ENCODE data around the gene ANKRD13D. TPM values are rescaled to one million over a fixed set of nuclear protein-coding genes. Genes with fewer than 3 reads are reported as not detected.

ANKRD13D gene
- total and polyA plus RNA-seq, 9 donors, result 5.6 to 60.9 (median 41.3) TPM

DNA sequence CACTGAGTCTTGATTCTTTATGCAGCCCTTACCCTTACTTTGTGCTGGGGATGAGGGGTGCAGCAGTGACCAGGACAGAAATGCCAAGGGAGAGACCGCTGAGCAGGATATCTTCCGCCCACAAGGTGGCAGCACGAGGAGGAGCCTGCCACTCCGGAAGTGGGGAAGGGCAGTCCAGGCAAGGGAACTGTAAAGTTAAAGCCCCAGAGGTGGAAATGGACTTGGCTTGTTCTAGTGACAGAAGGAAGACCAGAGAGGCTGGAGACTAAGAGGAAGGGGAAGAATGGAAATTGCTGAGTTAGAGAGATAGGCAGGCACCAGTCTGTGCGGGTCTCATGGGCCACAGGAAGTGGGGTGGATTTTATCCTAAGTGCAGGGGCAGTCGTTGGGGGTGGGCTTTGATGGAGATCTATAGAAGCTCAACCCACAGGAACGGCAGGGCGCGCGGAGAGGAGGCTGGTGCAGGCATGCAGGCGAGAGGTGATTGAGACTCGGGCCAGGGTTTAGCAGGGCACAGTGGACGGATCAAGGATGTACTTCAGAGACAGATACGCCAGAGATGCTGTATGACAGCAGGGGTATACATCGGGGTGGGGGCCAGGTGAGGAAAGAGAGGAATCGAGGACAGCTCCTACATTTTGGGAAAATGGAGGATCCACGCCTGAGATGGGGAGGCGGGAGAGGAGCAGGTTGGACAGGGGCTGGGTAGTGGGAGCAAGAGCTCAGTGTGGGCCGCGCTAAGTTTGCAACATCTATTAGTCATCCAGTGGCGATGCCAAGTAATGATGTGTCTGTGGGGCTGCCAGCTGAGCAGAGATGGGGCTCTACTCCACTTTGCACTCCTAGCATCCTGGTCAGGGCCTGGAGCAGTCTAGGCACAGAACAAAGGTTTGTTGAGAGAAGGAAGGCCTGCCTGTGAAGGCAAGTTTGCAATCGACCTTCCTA is 26.1 kb upstream of the ANKRD13D start:
- 48 to 49% (median 49%) methylated on average over 22 of the region's 22 CpGs for WGBS, 3 donors
- intact Hi-C loops (cut with DNase I), result loop anchor here in 1 of 4 donors (5.0 kb wide), 1 partner anchor 119 kb away; no protein-coding TSS in a partner anchor
- no peak overlapping the region for H3K4me3 ChIP-seq

DNA sequence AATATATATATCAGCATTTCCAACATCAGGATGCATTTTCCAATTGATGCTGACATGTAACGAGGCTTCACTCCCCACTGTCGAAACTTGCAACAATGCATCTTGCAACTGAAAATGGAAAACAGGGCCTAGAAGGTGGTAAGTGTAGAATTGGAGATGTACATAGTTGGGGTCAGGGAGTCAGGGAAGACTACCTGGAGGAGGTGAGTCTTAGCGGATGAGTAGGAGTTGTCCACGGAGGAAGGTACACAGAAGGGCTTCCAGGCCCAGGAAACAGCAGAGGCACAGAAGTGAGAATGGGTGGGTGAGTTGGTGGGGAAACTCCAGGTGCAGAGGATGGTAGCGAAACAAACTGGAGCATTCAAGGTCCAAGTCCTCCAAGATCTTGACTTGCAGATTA is 24.8 kb upstream of the ANKRD13D start:
- Histone ChIP-seq H3K4me3 (no peak overlapping the region), H3K4me1 (ENCODE audit: insufficient read depth) (peaks cover 15% of the 10 kb centered on the region), H3K36me3 (no peaks in the 10 kb centered on the region), H3K9me3 (no peaks in the 10 kb centered on the region), H3K27ac (no peak overlapping the region), H3K27me3 (no peaks in the 10 kb centered on the region)
- intact Hi-C loops (cut with DNase I), result loop anchor here in 1 of 4 donors (5.0 kb wide), 1 partner anchor 118 kb away; no protein-coding TSS in a partner anchor
- 94 to 99% (median 94%) methylated on average over 5 of the region's 5 CpGs for WGBS, 3 donors
- TF ChIP-seq, protein P1, sequence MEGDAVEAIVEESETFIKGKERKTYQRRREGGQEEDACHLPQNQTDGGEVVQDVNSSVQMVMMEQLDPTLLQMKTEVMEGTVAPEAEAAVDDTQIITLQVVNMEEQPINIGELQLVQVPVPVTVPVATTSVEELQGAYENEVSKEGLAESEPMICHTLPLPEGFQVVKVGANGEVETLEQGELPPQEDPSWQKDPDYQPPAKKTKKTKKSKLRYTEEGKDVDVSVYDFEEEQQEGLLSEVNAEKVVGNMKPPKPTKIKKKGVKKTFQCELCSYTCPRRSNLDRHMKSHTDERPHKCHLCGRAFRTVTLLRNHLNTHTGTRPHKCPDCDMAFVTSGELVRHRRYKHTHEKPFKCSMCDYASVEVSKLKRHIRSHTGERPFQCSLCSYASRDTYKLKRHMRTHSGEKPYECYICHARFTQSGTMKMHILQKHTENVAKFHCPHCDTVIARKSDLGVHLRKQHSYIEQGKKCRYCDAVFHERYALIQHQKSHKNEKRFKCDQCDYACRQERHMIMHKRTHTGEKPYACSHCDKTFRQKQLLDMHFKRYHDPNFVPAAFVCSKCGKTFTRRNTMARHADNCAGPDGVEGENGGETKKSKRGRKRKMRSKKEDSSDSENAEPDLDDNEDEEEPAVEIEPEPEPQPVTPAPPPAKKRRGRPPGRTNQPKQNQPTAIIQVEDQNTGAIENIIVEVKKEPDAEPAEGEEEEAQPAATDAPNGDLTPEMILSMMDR (IDR thresholded peaks at IDR 0.05), result no peak
- TF ChIP-seq EP300 (IDR thresholded peaks at IDR 0.05) (no peak), POLR2A (IDR thresholded peaks at IDR 0.05) (no peak)
- no peak for DNase-seq

More for the DNA sequence above, 26.1 kb upstream of the ANKRD13D start:
- Histone ChIP-seq H3K27me3 (no peaks in the 10 kb centered on the region), H3K9me3 (no peaks in the 10 kb centered on the region), H3K36me3 (no peaks in the 10 kb centered on the region), H3K4me1 (ENCODE audit: insufficient read depth) (peaks cover 14% of the 10 kb centered on the region), H3K27ac (no peak overlapping the region)
- peak; percentile 75 to 86 (median 85) for DNase-seq
- TF ChIP-seq, protein P1 (IDR thresholded peaks at IDR 0.05), result peak; percentile 70 to 80 (median 73)
- no peak for TF ChIP-seq POLR2A (IDR thresholded peaks at IDR 0.05)

DNA sequence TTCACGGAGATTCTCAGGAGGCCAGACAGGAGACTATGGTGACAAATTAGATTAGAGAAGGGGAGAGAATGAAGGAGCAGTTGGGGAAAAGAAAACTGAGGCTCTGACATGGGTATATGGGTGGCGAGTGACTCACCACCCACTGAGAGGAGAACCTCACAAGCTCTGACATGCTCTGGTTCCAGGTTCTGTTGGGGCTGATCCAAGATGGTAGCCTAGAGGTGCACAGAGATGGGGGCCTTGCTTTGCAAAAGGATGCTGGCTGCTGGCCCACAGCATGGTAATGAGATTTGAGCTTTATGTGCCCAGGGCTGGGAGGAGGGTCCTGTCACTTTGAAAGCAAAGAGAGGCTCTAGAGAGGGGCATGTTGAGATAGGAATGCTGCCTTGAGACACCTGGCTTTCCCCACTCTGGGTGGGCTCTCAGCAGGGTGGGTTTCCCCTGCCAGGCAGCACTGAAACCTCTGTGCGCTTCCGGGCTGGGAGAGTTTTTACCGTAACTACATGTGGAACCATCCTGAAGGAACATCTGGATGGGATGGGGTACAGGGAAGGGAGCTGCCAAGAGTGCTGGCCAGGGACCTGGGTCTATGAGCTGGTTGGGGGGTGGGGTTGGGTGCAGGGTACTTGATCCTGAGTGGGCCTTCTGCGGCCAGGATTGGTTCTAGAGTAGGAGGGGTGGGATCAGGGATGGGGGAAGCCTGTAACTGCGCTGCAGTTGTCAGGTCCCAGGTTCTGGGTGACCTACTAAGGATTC is 24.0 kb upstream of the ANKRD13D start:
- Histone ChIP-seq H3K36me3 (no peaks in the 10 kb centered on the region), H3K27me3 (no peaks in the 10 kb centered on the region), H3K4me3 (no peak overlapping the region), H3K27ac (no peak overlapping the region), H3K4me1 (ENCODE audit: insufficient read depth) (peaks cover 23% of the 10 kb centered on the region), H3K9me3 (no peaks in the 10 kb centered on the region)
- TF ChIP-seq EP300 (IDR thresholded peaks at IDR 0.05) (no peak), POLR2A (IDR thresholded peaks at IDR 0.05) (no peak)
- TF ChIP-seq, protein P1 (IDR thresholded peaks at IDR 0.05), result no peak
- DNase-seq, result peak in 4 of 5 donors; percentile 15 to 41 (median 32)
- intact Hi-C loops (cut with DNase I), result loop anchor here in 2 of 4 donors (5.0 kb wide), 2 partner anchors 52 to 117 kb away; no protein-coding TSS in a partner anchor
- 89 to 93% (median 91%) methylated on average over 7 of the region's 7 CpGs for WGBS, 3 donors
